Stimulated activated CD4-positive, alpha-beta T cell treated with anti-CD3 and anti-CD28 coated beads, Interleukin-2, amount 100 ng/mL, for 24 hours (primary cell): Measurements from ENCODE around the gene LYPD6B.

Source experiments
- DNase-seq, 2 donors: peaks; one replicate each; pipeline ENCODE4 v3.0.0-alpha.2; 2020

The LYPD6B gene

GRCh38 chr2:149044500-149044899 is 6.0 kb downstream of the LYPD6B start:
- no peak for DNase-seq

GRCh38 chr2:149047118-149047517 is 8.6 kb downstream of the LYPD6B start:
- DNase-seq, result no peak

- DNase-seq, result no peak
Observed at GRCh38 chr2:149049142-149049541, 10.6 kb downstream of the LYPD6B start.

GRCh38 chr2:149050188-149050587 is 11.7 kb downstream of the LYPD6B start:
- DNase-seq, result no peak

GRCh38 chr2:149055751-149056150 is 17.3 kb downstream of the LYPD6B start:
- no peak for DNase-seq

- no peak for DNase-seq
Observed at GRCh38 chr2:149056541-149057255, 18.2 kb downstream of the LYPD6B start.

GRCh38 chr2:149057401-149057800 is 18.9 kb downstream of the LYPD6B start:
- no peak for DNase-seq

- DNase-seq, result no peak
Observed at GRCh38 chr2:149058936-149059335, 20.4 kb downstream of the LYPD6B start.

- no peak for DNase-seq
Observed at GRCh38 chr2:149059822-149060221, 21.3 kb downstream of the LYPD6B start.

- DNase-seq, result no peak
Observed at GRCh38 chr2:149061133-149061745, 22.7 kb downstream of the LYPD6B start.

- DNase-seq, result no peak
Observed at GRCh38 chr2:149062531-149062930, 24.0 kb downstream of the LYPD6B start.

- no peak for DNase-seq
Observed at GRCh38 chr2:149063177-149063576, 24.7 kb downstream of the LYPD6B start.

GRCh38 chr2:149064365-149064841 is 25.9 kb downstream of the LYPD6B start:
- DNase-seq, result no peak

- no peak for DNase-seq
Observed at GRCh38 chr2:149064856-149065630, 26.5 kb downstream of the LYPD6B start.

- no peak for DNase-seq
Observed at GRCh38 chr2:149068225-149068995, 29.9 kb downstream of the LYPD6B start.

GRCh38 chr2:149068996-149069888 is 30.7 kb downstream of the LYPD6B start:
- no peak for DNase-seq

- DNase-seq, result no peak
Observed at GRCh38 chr2:149070681-149071320, 32.3 kb downstream of the LYPD6B start.

- no peak for DNase-seq
Observed at GRCh38 chr2:149075105-149075504, 36.6 kb downstream of the LYPD6B start.

- DNase-seq, result no peak
Observed at GRCh38 chr2:149075853-149076252, 37.4 kb downstream of the LYPD6B start.

- DNase-seq, result no peak
Observed at GRCh38 chr2:149076863-149077412, 38.4 kb downstream of the LYPD6B start.

GRCh38 chr2:149077861-149078260 is 39.4 kb downstream of the LYPD6B start:
- no peak for DNase-seq
